Keratinocyte (primary cell): ENCODE results near the gene CFAP92. TPM values are rescaled to one million over a fixed set of nuclear protein-coding genes. Genes with fewer than 3 reads are reported as not detected.

ENCODE experiments used
- DNase-seq: peaks from one replicate; pipeline ENCODE4 v3.0.0-alpha.2; 2011; ENCODE audit warnings: low read depth, missing footprints, low spot score
- FAIRE-seq: peaks from 2 replicates; lab custom pipeline; 2011; peaks lifted over from hg19 to GRCh38; lab: Jason Lieb, UNC
- H2AFZ ChIP-seq: 2 replicates; pipeline ENCODE4 v1.6.0; 2012; ENCODE audit warnings: low read length, control low read depth, inconsistent platforms; ENCODE audit not compliant: control insufficient read depth
- H3K27ac ChIP-seq: 2 replicates; pipeline ENCODE4 v1.5.1; 2011; ENCODE audit warnings: low read length; ENCODE audit not compliant: control insufficient read depth, insufficient read depth
- H3K27me3 ChIP-seq: 3 replicates; pipeline ENCODE4 v1.6.0; 2011; ENCODE audit warnings: low read length; ENCODE audit not compliant: control insufficient read depth, insufficient read depth; ENCODE audit errors: extremely low read depth
- H3K36me3 ChIP-seq, 2 experiments: 2 replicates in 1 of 2; 3 replicates in 1 of 2; pipeline ENCODE4 v1.5.1; 2011; ENCODE audit warnings: low read length in 2 of 2, mild to moderate bottlenecking in 1 of 2; ENCODE audit not compliant: control insufficient read depth in 2 of 2, insufficient read depth in 2 of 2; ENCODE audit errors: extremely low read depth in 1 of 2
- H3K4me1 ChIP-seq: 3 replicates; pipeline ENCODE4 v1.5.1; 2011; ENCODE audit warnings: low read length; ENCODE audit not compliant: control insufficient read depth, insufficient read depth; ENCODE audit errors: extremely low read depth
- H3K4me2 ChIP-seq: 3 replicates; pipeline ENCODE4 v1.6.0; 2011; ENCODE audit warnings: low read depth, low read length; ENCODE audit not compliant: control insufficient read depth, insufficient read depth; ENCODE audit errors: extremely low read depth
- H3K4me3 ChIP-seq, 3 experiments: fragments of 200-600 bp in 1 of 3; sonication (generic) in 1 of 3; 2 replicates in 2 of 3; 3 replicates in 1 of 3; pipeline ENCODE4 v1.5.1; 2011 to 2016; ENCODE audit warnings: low read length in 3 of 3, mild to moderate bottlenecking in 3 of 3, control low read depth in 2 of 3, inconsistent platforms in 1 of 3, low read depth in 1 of 3, mixed read lengths in 1 of 3, mixed run types in 1 of 3, moderate library complexity in 1 of 3; ENCODE audit not compliant: control insufficient read depth in 2 of 3, insufficient read depth in 2 of 3; ENCODE audit errors: extremely low read depth in 1 of 3
- H3K79me2 ChIP-seq: 2 replicates; pipeline ENCODE4 v1.6.0; 2012; ENCODE audit warnings: low read length; ENCODE audit not compliant: control insufficient read depth, insufficient read depth
- H3K9ac ChIP-seq: 3 replicates; pipeline ENCODE4 v1.6.0; 2011; ENCODE audit warnings: low read length; ENCODE audit not compliant: control insufficient read depth, insufficient read depth; ENCODE audit errors: extremely low read depth
- H3K9me1 ChIP-seq: 3 replicates; pipeline ENCODE4 v1.6.0; 2011; ENCODE audit warnings: low read length; ENCODE audit not compliant: control insufficient read depth, insufficient read depth; ENCODE audit errors: extremely low read depth
- H3K9me3 ChIP-seq: 2 replicates; pipeline ENCODE4 v1.5.1; 2012; ENCODE audit warnings: low read depth, low read length; ENCODE audit not compliant: control insufficient read depth
- H4K20me1 ChIP-seq: 3 replicates; pipeline ENCODE4 v1.6.0; 2011; ENCODE audit warnings: low read length; ENCODE audit not compliant: control insufficient read depth, insufficient read depth; ENCODE audit errors: extremely low read depth
- EZH2 ChIP-seq: IDR thresholded peaks from one replicate; pipeline ENCODE4 v1.6.1; 2012; ENCODE audit warnings: inconsistent platforms, mild to moderate bottlenecking, low read length, moderate library complexity
- dilution Hi-C: fragments of 300-500 bp; cut with MboI; formaldehyde crosslinking; loops from one replicate; pipeline ENCODE4 v1.7.0; 2020; ENCODE audit warnings: low sequenced_read_pairs; ENCODE audit not compliant: extremely low pct_ligation_motif_present
- polyA plus RNA-seq, 5 experiments: library from polyadenylated mRNA; depleted of rRNA in 3 of 5; stranded (reverse) in 3 of 5; stranded (forward) in 1 of 5; unstranded in 1 of 5; fragments of >200 nt; gene quantifications; 1 replicate in 1 of 5; 2 replicates in 3 of 5; 3 replicates in 1 of 5; pipeline versions ENCODE4 v1.2.1 to v1.2.3, GENCODE V29; 2011 to 2012; ENCODE audit warnings: missing spikeins in 2 of 5, low read depth in 1 of 5, low replicate concordance in 1 of 5
- TF ChIP-seq, protein P1 (sequence below), 3 experiments: IDR thresholded peaks in 1 of 3; conservative IDR thresholded peaks in 1 of 3; optimal IDR thresholded peaks in 1 of 3; 2 replicates in 2 of 3; 3 replicates in 1 of 3; pipeline versions ENCODE3 to v1.5.1; 2011; ENCODE audit warnings: low read length in 3 of 3, mild to moderate bottlenecking in 3 of 3, moderate library complexity in 2 of 3, control low read depth in 1 of 3, inconsistent platforms in 1 of 3; ENCODE audit not compliant: insufficient read depth in 2 of 3; ENCODE audit errors: extremely low read depth in 1 of 3

The CFAP92 gene
- polyA plus RNA-seq, 1 donor (not counting 4 experiments of a cell fraction or from before 2014, with no cell fraction given): 0.26 TPM

DNA sequence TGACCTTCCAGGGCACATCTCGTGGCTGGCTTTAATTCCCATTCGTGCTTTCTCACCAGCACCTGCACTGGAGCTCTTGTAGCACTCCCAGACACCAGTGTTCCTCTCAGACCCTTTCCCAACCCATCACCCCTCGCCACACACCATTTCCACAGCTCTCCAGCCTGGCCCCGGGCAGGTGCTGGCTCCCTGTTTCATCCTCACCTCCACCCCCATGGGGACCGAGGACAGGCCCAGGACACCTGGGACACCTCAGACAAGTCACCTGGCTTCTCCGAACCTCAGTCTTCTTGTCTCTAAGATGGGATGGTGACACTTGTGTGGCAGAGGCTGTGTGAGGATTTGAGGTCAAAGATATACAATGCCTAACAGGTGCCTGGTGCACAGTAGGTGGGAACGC lies 39.3 kb upstream of the CFAP92 start:
- Histone ChIP-seq H3K4me2 (no peak overlapping the region), H3K9ac (no peak overlapping the region), H3K27ac (no peak overlapping the region), H3K9me3 (no peaks in the 10 kb centered on the region), H3K4me1 (no peaks in the 10 kb centered on the region), H4K20me1 (no peaks in the 10 kb centered on the region), H3K27me3 (peaks cover 3% of the 10 kb centered on the region), H3K79me2 (no peaks in the 10 kb centered on the region), H3K36me3 (no peaks in the 10 kb centered on the region), H3K9me1 (no peaks in the 10 kb centered on the region), H3K4me3 (no peak overlapping the region), H2AFZ (no peak overlapping the region)
- dilution Hi-C loops: no loop called here
- TF ChIP-seq, protein P1, sequence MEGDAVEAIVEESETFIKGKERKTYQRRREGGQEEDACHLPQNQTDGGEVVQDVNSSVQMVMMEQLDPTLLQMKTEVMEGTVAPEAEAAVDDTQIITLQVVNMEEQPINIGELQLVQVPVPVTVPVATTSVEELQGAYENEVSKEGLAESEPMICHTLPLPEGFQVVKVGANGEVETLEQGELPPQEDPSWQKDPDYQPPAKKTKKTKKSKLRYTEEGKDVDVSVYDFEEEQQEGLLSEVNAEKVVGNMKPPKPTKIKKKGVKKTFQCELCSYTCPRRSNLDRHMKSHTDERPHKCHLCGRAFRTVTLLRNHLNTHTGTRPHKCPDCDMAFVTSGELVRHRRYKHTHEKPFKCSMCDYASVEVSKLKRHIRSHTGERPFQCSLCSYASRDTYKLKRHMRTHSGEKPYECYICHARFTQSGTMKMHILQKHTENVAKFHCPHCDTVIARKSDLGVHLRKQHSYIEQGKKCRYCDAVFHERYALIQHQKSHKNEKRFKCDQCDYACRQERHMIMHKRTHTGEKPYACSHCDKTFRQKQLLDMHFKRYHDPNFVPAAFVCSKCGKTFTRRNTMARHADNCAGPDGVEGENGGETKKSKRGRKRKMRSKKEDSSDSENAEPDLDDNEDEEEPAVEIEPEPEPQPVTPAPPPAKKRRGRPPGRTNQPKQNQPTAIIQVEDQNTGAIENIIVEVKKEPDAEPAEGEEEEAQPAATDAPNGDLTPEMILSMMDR (optimal IDR thresholded peaks at IDR 0.05 in 1 of 3, IDR thresholded peaks at IDR 0.05 in 1 of 3, conservative IDR thresholded peaks at IDR 0.05 in 1 of 3; ENCODE audit: extremely low read depth in 1 of 3, insufficient read depth in 2 of 3, low read length in 3 of 3): no peak
- no peak for TF ChIP-seq EZH2
- no peak for DNase-seq
- no peak for FAIRE-seq

DNA sequence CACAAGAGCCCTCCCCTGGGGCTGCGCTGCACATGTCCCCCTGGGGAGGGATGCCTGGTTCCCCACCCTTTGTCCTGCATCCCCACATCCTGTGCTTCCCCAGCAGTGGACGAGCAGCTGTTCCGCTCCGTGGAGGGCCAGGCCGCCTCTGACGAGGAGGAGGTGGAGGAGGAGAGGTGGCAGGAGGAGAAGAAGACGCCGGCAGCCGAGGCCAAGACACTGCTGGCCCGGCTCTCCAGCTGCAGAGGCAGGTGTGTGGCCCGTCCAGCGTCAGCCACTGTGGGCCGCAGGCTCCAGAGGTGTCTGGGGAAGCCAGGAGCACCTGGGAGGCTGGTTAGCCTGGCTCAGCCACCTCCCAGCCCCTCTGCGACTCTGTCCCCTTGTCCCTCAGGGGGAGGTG lies 38.8 kb upstream of the CFAP92 start:
- Histone ChIP-seq H3K9me3 (no peaks in the 10 kb centered on the region), H2AFZ (no peak overlapping the region), H3K4me1 (no peaks in the 10 kb centered on the region), H4K20me1 (no peaks in the 10 kb centered on the region), H3K4me2 (no peak overlapping the region), H3K36me3 (no peaks in the 10 kb centered on the region), H3K79me2 (no peaks in the 10 kb centered on the region), H3K9me1 (no peaks in the 10 kb centered on the region), H3K9ac (no peak overlapping the region), H3K27ac (no peak overlapping the region), H3K27me3 (peaks cover 3% of the 10 kb centered on the region), H3K4me3 (no peak overlapping the region)
- TF ChIP-seq EZH2: no peak
- TF ChIP-seq, protein P1 (optimal IDR thresholded peaks at IDR 0.05 in 1 of 3, IDR thresholded peaks at IDR 0.05 in 1 of 3, conservative IDR thresholded peaks at IDR 0.05 in 1 of 3; ENCODE audit: extremely low read depth in 1 of 3, insufficient read depth in 2 of 3, low read length in 3 of 3): no peak
- FAIRE-seq (no peak), DNase-seq (no peak)
- dilution Hi-C loops: no loop called here
